Subcutaneous abdominal adipose tissue (tissue), 5 donors: ENCODE results near the gene PAPPA2.

Source experiments
- H3K27ac ChIP-seq: one replicate; pipeline ENCODE4 v1.7.0; 2013; ENCODE audit warnings: low read depth, mild to moderate bottlenecking, inconsistent platforms, low read length, moderate library complexity
- H3K27me3 ChIP-seq, 5 donors: one replicate each; pipeline ENCODE4 v1.7.0; 2013; ENCODE audit warnings: low read length in 5 of 5, inconsistent platforms in 1 of 5; ENCODE audit not compliant: control insufficient read depth in 5 of 5, insufficient read depth in 4 of 5
- H3K36me3 ChIP-seq, 5 donors: one replicate each; pipeline ENCODE4 v1.7.0; 2013; ENCODE audit warnings: low read length in 5 of 5; ENCODE audit not compliant: control insufficient read depth in 5 of 5, insufficient read depth in 5 of 5
- H3K4me1 ChIP-seq, 5 donors: one replicate each; pipeline ENCODE4 v1.7.0; 2013; ENCODE audit warnings: low read length in 5 of 5, mild to moderate bottlenecking in 3 of 5, moderate library complexity in 1 of 5; ENCODE audit not compliant: control insufficient read depth in 5 of 5, insufficient read depth in 5 of 5
- H3K4me3 ChIP-seq, 5 donors: one replicate each; pipeline ENCODE4 v1.7.0; 2013; ENCODE audit warnings: low read length in 5 of 5, low read depth in 1 of 5
- H3K9ac ChIP-seq, 5 donors: one replicate each; pipeline ENCODE4 v1.7.0; 2013; ENCODE audit warnings: low read length in 5 of 5, mild to moderate bottlenecking in 4 of 5, moderate library complexity in 3 of 5
- H3K9me3 ChIP-seq, 5 donors: one replicate each; pipeline ENCODE4 v1.7.0; 2013; ENCODE audit warnings: low read length in 5 of 5; ENCODE audit not compliant: control insufficient read depth in 5 of 5
- donor health status: healthy.
- donor health status: healthy.
- donor health status: healthy.
- donor health status: healthy.
- donor health status: healthy.

Gene PAPPA2

GRCh38 chr1:176531036-176531435, 68.1 kb downstream of the PAPPA2 start:
- no peaks in the 10 kb centered on the region for H3K27me3 ChIP-seq
- H3K27ac ChIP-seq: no peak overlapping the region
- H3K9me3 ChIP-seq: peaks cover 0 to 5% (median 0%) of the 10 kb centered on the region in 5 donors
- no peaks in the 10 kb centered on the region for H3K4me1 ChIP-seq
- no peak overlapping the region for H3K4me3 ChIP-seq
- no peaks in the 10 kb centered on the region for H3K36me3 ChIP-seq
- no peak overlapping the region for H3K9ac ChIP-seq

- no peaks in the 10 kb centered on the region for H3K4me1 ChIP-seq
- no peaks in the 10 kb centered on the region for H3K36me3 ChIP-seq
- H3K9ac ChIP-seq: no peak overlapping the region
- H3K27me3 ChIP-seq: no peaks in the 10 kb centered on the region
- H3K4me3 ChIP-seq: no peak overlapping the region
- H3K27ac ChIP-seq: no peak overlapping the region
- peaks cover 0 to 5% (median 0%) of the 10 kb centered on the region in 5 donors for H3K9me3 ChIP-seq
These were observed 69.2 kb downstream of the PAPPA2 start for GRCh38 chr1:176531921-176532897.

- H3K9me3 ChIP-seq: peaks cover 0 to 5% (median 0%) of the 10 kb centered on the region in 5 donors
- H3K36me3 ChIP-seq: no peaks in the 10 kb centered on the region
- no peaks in the 10 kb centered on the region for H3K27me3 ChIP-seq
- no peak overlapping the region for H3K9ac ChIP-seq
- no peak overlapping the region for H3K4me3 ChIP-seq
- H3K27ac ChIP-seq: no peak overlapping the region
- H3K4me1 ChIP-seq: no peaks in the 10 kb centered on the region
These were observed 70.0 kb downstream of the PAPPA2 start for GRCh38 chr1:176533020-176533419.

- H3K27me3 ChIP-seq: no peaks in the 10 kb centered on the region
- no peak overlapping the region for H3K4me3 ChIP-seq
- H3K27ac ChIP-seq: no peak overlapping the region
- no peak overlapping the region for H3K9ac ChIP-seq
- H3K4me1 ChIP-seq: no peaks in the 10 kb centered on the region
- peaks cover 0 to 5% (median 0%) of the 10 kb centered on the region in 5 donors for H3K9me3 ChIP-seq
- no peaks in the 10 kb centered on the region for H3K36me3 ChIP-seq
These were observed 73.6 kb downstream of the PAPPA2 start for GRCh38 chr1:176536588-176536987.

- Histone ChIP-seq H3K27me3 (peaks cover 0 to 4% (median 0%) of the 10 kb centered on the region in 5 donors), H3K36me3 (no peaks in the 10 kb centered on the region), H3K9ac (no peak overlapping the region), H3K4me1 (no peaks in the 10 kb centered on the region), H3K27ac (no peak overlapping the region), H3K4me3 (no peak overlapping the region), H3K9me3 (peaks cover 0 to 5% (median 0%) of the 10 kb centered on the region in 5 donors)
These were observed 76.0 kb downstream of the PAPPA2 start for GRCh38 chr1:176539018-176539417.

- no peaks in the 10 kb centered on the region for H3K36me3 ChIP-seq
- H3K4me1 ChIP-seq: no peaks in the 10 kb centered on the region
- no peak overlapping the region for H3K27ac ChIP-seq
- no peaks in the 10 kb centered on the region for H3K9me3 ChIP-seq
- H3K9ac ChIP-seq: no peak overlapping the region
- H3K4me3 ChIP-seq: no peak overlapping the region
- peaks cover 0 to 4% (median 0%) of the 10 kb centered on the region in 5 donors for H3K27me3 ChIP-seq
These were observed 77.5 kb downstream of the PAPPA2 start for GRCh38 chr1:176540428-176540827.

GRCh38 chr1:176541663-176542062, 78.7 kb downstream of the PAPPA2 start:
- H3K27ac ChIP-seq: no peak overlapping the region
- no peaks in the 10 kb centered on the region for H3K4me1 ChIP-seq
- no peaks in the 10 kb centered on the region for H3K9me3 ChIP-seq
- peaks cover 0 to 4% (median 0%) of the 10 kb centered on the region in 5 donors for H3K27me3 ChIP-seq
- no peaks in the 10 kb centered on the region for H3K36me3 ChIP-seq
- no peak overlapping the region for H3K9ac ChIP-seq
- H3K4me3 ChIP-seq: no peak overlapping the region

- Histone ChIP-seq H3K4me1 (no peaks in the 10 kb centered on the region), H3K9me3 (no peaks in the 10 kb centered on the region), H3K9ac (no peak overlapping the region), H3K4me3 (no peak overlapping the region), H3K27ac (no peak overlapping the region), H3K36me3 (no peaks in the 10 kb centered on the region), H3K27me3 (peaks cover 0 to 4% (median 0%) of the 10 kb centered on the region in 5 donors)
These were observed 79.4 kb downstream of the PAPPA2 start for GRCh38 chr1:176542352-176542751.

- Histone ChIP-seq H3K9ac (no peak overlapping the region), H3K27ac (no peak overlapping the region), H3K27me3 (peaks cover 0 to 4% (median 0%) of the 10 kb centered on the region in 5 donors)
These were observed 80.6 kb downstream of the PAPPA2 start for GRCh38 chr1:176543360-176544129.

More at GRCh38 chr1:176543360-176544129, 80.6 kb downstream of the PAPPA2 start:
- Histone ChIP-seq H3K4me1 (no peaks in the 10 kb centered on the region), H3K9me3 (no peaks in the 10 kb centered on the region), H3K36me3 (no peaks in the 10 kb centered on the region), H3K4me3 (no peak overlapping the region)
